ENCODE results near the gene ALDH2. TPM values are rescaled to one million over a fixed set of nuclear protein-coding genes. Genes with fewer than 3 reads are reported as not detected.
"Not testable (repeated sequence)": the region's sequence is repeated elsewhere in the genome, so short reads cannot be mapped to it uniquely, and the experiment has no call there.

The ALDH2 gene
- total RNA-seq, 4 donors from 2014 or later, result 148 to 278 (median 209) TPM

- DNase-seq (ENCODE audit: extremely low spot score), result no peak
- intact Hi-C loops (cut with DNase I), result no loop called here
- Histone ChIP-seq H3K4me3 (no peak overlapping the region), H3K27me3 (no peaks in the 10 kb centered on the region), H3K36me3 (no peaks in the 10 kb centered on the region), H3K9me3 (no peaks in the 10 kb centered on the region), H3K4me1 (peaks cover 0 to 12% (median 10%) of the 10 kb centered on the region in 4 donors), H3K27ac (replicated peaks in 1 of 4) (no peak overlapping the region)
- TF ChIP-seq CTCF (IDR thresholded peaks at IDR 0.05), result no peak
- 52% methylated on average over 2 of the region's 2 CpGs for WGBS
These were observed 56.2 kb downstream of the ALDH2 start for GRCh38 chr12:111822886-111823285.

GRCh38 chr12:111823891-111824290 is 57.2 kb downstream of the ALDH2 start:
- 64% methylated on average over 3 of the region's 3 CpGs for WGBS
- no peak for TF ChIP-seq CTCF (IDR thresholded peaks at IDR 0.05)
- no peak for TF ChIP-seq POLR2A (IDR thresholded peaks at IDR 0.05; ENCODE audit: low read depth)
- no peak for TF ChIP-seq EP300 (IDR thresholded peaks at IDR 0.05)
- no peak for TF ChIP-seq POLR2AphosphoS5 (IDR thresholded peaks at IDR 0.05)

GRCh38 chr12:111824312-111824711 is 57.6 kb downstream of the ALDH2 start:
- H3K9me3 ChIP-seq; H3K36me3 ChIP-seq; DNase-seq (ENCODE audit: extremely low spot score); H3K27ac ChIP-seq (replicated peaks in 1 of 4); H3K27me3 ChIP-seq; H3K4me3 ChIP-seq; intact Hi-C loops (cut with DNase I): not testable (repeated sequence)
- WGBS, result 31% methylated on average over 4 of the region's 4 CpGs
- H3K4me1 ChIP-seq, result peaks cover 0 to 12% (median 10%) of the 10 kb centered on the region in 4 donors

More at GRCh38 chr12:111823891-111824290, 57.2 kb downstream of the ALDH2 start:
- DNase-seq (ENCODE audit: extremely low spot score), result no peak
- no peaks in the 10 kb centered on the region for H3K36me3 ChIP-seq
- no peak overlapping the region for H3K27ac ChIP-seq (replicated peaks in 1 of 4)
- intact Hi-C loops (cut with DNase I), result no loop called here
- no peak overlapping the region for H3K4me3 ChIP-seq
- peaks cover 0 to 12% (median 10%) of the 10 kb centered on the region in 4 donors for H3K4me1 ChIP-seq
- H3K9me3 ChIP-seq, result no peaks in the 10 kb centered on the region
- H3K27me3 ChIP-seq, result no peaks in the 10 kb centered on the region

GRCh38 chr12:111825509-111825908 is 58.8 kb downstream of the ALDH2 start:
- TF ChIP-seq EP300 (IDR thresholded peaks at IDR 0.05) (no peak), CTCF (IDR thresholded peaks at IDR 0.05) (no peak), POLR2AphosphoS5 (IDR thresholded peaks at IDR 0.05) (no peak), POLR2A (IDR thresholded peaks at IDR 0.05; ENCODE audit: low read depth) (no peak)
- Histone ChIP-seq H3K36me3 (no peaks in the 10 kb centered on the region), H3K9me3 (no peaks in the 10 kb centered on the region), H3K27me3 (no peaks in the 10 kb centered on the region), H3K27ac (replicated peaks in 1 of 4) (no peak overlapping the region), H3K4me3 (no peak overlapping the region), H3K4me1 (no peaks in the 10 kb centered on the region)
- intact Hi-C loops (cut with DNase I), result no loop called here
- 86% methylated on average over 4 of the region's 5 CpGs for WGBS
- no peak for DNase-seq (ENCODE audit: extremely low spot score)

GRCh38 chr12:111826316-111826715 is 59.6 kb downstream of the ALDH2 start:
- H3K36me3 ChIP-seq, result no peaks in the 10 kb centered on the region
- TF ChIP-seq CTCF (IDR thresholded peaks at IDR 0.05) (no peak), EP300 (IDR thresholded peaks at IDR 0.05) (no peak), POLR2AphosphoS5 (IDR thresholded peaks at IDR 0.05) (no peak), POLR2A (IDR thresholded peaks at IDR 0.05; ENCODE audit: low read depth) (no peak)
- intact Hi-C loops (cut with DNase I), result no loop called here
- H3K4me3 ChIP-seq, result no peak overlapping the region
- no peak overlapping the region for H3K27ac ChIP-seq (replicated peaks in 1 of 4)
- no peaks in the 10 kb centered on the region for H3K9me3 ChIP-seq
- WGBS, result 84% methylated on average over 3 of the region's 3 CpGs
- no peaks in the 10 kb centered on the region for H3K4me1 ChIP-seq
- no peaks in the 10 kb centered on the region for H3K27me3 ChIP-seq
- no peak for DNase-seq (ENCODE audit: extremely low spot score)
